NB4 (cell line): Measurements from ENCODE around the gene PTGS1.
"Not testable (repeated sequence)": the region's sequence is repeated elsewhere in the genome, so short reads cannot be mapped to it uniquely, and the experiment has no call there.

Experiments used
- DNase-seq: peaks from one replicate; pipeline ENCODE4 v3.0.0; 2010; ENCODE audit warnings: low read depth
- H3K4me3 ChIP-seq: one replicate; pipeline ENCODE4 v1.5.1; 2011; ENCODE audit warnings: mild to moderate bottlenecking, low read depth, low read length, moderate library complexity
- CTCF ChIP-seq: IDR thresholded peaks from one replicate; pipeline ENCODE4 v1.5.1; 2012; ENCODE audit warnings: low read depth, low read length
- MYC ChIP-seq: IDR thresholded peaks from 2 replicates; pipeline ENCODE4 v1.6.1; 2011; ENCODE audit warnings: low read depth, low read length
- POLR2A ChIP-seq: IDR thresholded peaks from 2 replicates; pipeline ENCODE4 v1.6.1; 2011; ENCODE audit warnings: mild to moderate bottlenecking; ENCODE audit not compliant: insufficient read length; ENCODE audit errors: extremely low read depth
- TF ChIP-seq, protein P1 (sequence below): IDR thresholded peaks from 2 replicates; pipeline ENCODE4 v1.6.1; 2011; ENCODE audit warnings: low read depth, low read length

PTGS1 gene

DNA sequence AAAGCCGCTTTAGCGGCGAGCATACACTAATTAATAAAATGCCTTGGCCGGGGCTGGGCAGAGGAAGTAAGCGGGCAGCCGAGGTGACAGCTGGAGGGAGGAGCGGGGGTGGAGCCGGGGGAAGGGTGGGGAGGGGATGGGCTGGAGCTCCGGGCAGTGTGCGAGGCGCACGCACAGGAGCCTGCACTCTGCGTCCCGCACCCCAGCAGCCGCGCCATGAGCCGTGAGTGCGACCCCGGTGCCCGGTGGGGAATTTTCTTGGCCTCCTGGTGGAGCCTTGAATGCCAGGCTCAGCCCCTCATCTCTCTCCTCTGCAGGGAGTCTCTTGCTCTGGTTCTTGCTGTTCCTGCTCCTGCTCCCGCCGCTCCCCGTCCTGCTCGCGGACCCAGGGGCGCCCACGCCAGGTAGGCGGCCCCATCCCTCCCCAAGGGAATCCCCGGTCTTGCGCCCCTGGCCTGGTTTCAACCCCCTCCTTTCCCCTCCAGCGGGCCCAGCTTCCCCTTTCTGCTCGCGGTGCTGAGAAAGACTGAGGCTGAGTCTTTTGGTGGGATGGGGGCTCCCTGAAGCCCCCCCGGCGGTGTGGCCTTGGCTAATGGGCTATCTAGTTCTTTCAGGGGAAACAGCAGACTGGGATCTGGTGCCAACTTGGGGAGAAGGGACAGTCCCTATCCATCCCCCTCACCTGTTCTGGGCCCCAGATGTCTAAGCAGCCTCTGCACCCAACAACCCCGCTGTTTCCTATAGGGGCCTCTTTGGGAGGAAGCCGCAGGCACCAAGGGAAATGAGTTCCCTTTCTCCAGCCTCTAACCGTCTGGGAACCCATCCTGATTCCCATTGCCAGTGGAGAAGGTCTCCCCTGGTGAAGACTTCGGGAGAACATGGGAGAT is at the start of gene PTGS1:
Gene PTGS1 (plus strand): TSS at position 156 of the 887 bp plus-strand sequence. CDS start 61 bp downstream, at position 217.
- peak within 1 kb of the TSS; percentile 56 for H3K4me3 ChIP-seq
- DNase-seq = peak; percentile 81

DNA sequence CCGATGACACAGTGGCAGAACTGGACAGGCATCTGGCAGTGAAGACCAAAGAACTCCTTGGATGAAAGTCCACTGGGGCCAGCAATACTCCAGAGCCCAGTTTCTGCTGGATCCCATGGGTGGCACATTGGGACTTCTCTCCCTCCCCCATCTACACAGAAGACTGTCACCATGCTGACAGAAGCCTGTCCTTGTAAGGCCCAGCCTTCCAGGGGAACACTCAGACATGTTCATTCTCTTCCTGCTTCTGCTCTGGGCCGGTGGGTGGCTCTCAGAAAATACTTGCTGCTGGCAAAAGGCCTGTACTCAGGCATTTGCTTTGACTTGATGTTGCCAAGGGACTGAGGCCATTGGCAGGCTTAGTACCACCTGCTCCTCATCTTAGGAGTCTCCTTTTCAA is 48.3 kb upstream of the PTGS1 start:
- TF ChIP-seq POLR2A (no peak), MYC (no peak), CTCF (no peak)
- TF ChIP-seq, protein P1, sequence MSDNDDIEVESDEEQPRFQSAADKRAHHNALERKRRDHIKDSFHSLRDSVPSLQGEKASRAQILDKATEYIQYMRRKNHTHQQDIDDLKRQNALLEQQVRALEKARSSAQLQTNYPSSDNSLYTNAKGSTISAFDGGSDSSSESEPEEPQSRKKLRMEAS = no peak
- no peak overlapping the region for H3K4me3 ChIP-seq
- DNase-seq = no peak

More for the DNA sequence above, at the start of gene PTGS1:
- TF ChIP-seq, protein P1 = no peak
- TF ChIP-seq CTCF = no peak
- no peak for TF ChIP-seq POLR2A
- TF ChIP-seq MYC = no peak

- not testable (repeated sequence) for DNase-seq, H3K4me3 ChIP-seq
Observed at GRCh38 chr9:122324665-122325064, 46.2 kb upstream of the PTGS1 start.

GRCh38 chr9:122325124-122325523 is 45.7 kb upstream of the PTGS1 start:
- no peak for DNase-seq
- no peak overlapping the region for H3K4me3 ChIP-seq
- no peak for TF ChIP-seq CTCF
- TF ChIP-seq POLR2A = no peak
- no peak for TF ChIP-seq MYC
- TF ChIP-seq, protein P1 = no peak

DNA sequence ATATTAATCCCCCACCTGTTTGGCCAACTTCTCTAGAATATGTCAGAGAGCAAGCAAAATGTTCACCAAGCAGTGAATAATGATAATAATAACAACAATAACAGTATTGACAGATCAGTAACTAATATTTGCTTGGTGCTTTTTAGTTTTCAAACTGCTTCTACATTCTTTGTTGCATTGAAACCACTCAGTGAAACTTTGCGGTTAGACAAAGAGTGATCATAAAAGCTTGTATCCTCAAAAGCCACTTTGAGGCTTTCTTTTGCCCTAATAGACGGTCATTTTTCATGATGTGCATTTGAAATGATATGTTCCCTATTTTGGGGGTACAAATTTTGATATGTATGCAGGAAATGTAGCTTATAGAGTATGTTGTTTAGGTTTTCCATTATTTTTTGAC is 43.6 kb upstream of the PTGS1 start:
- TF ChIP-seq, protein P1 = no peak
- TF ChIP-seq CTCF (no peak), POLR2A (no peak), MYC (no peak)
- no peak for DNase-seq
- H3K4me3 ChIP-seq = no peak overlapping the region

GRCh38 chr9:122329597-122329996 is 41.2 kb upstream of the PTGS1 start:
- DNase-seq = no peak
- TF ChIP-seq CTCF = no peak
- TF ChIP-seq POLR2A = no peak
- TF ChIP-seq MYC = no peak
- TF ChIP-seq, protein P1 = no peak
- no peak overlapping the region for H3K4me3 ChIP-seq

GRCh38 chr9:122330466-122330865 is 40.4 kb upstream of the PTGS1 start:
- H3K4me3 ChIP-seq, DNase-seq: not testable (repeated sequence)
